Measurements from ENCODE around the gene MAN2B1. TPM values are rescaled to one million over a fixed set of nuclear protein-coding genes. Genes with fewer than 3 reads are reported as not detected.

Gene MAN2B1
- total and polyA plus RNA-seq, 9 donors = 17.8 to 63.7 (median 35.0) TPM

DNA sequence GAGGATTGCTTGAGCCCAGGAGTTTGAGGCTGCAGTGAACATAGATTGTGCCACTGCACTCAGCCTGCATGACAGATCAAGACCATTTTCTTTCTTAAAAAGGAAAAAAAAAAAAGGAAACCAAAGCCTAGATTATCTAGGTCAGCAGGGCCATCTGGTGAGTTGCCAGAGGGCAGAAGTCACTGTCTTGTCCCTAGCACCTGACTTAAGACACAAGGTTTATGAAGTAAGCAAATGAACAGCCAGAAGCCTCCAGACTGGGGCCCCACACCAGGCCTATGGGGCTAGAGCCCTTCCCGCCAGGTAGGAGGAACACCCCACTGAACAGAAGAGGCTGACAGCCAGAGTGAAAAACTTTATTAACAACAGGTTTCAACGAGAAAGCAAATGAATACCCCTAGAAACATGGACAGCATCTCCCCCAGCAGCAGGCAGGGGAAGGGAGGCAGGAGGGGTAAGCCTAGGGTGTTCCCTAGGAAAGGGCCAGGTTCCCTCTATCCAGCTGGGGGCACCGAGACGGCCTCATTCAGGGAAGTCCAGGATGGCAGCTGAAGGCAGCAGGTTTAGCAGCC, 1.3 kb upstream of the MAN2B1 start:
- TF ChIP-seq POLR2A (IDR thresholded peaks at IDR 0.05) (no peak), EP300 (IDR thresholded peaks at IDR 0.05) (no peak)
- TF ChIP-seq, protein P1, sequence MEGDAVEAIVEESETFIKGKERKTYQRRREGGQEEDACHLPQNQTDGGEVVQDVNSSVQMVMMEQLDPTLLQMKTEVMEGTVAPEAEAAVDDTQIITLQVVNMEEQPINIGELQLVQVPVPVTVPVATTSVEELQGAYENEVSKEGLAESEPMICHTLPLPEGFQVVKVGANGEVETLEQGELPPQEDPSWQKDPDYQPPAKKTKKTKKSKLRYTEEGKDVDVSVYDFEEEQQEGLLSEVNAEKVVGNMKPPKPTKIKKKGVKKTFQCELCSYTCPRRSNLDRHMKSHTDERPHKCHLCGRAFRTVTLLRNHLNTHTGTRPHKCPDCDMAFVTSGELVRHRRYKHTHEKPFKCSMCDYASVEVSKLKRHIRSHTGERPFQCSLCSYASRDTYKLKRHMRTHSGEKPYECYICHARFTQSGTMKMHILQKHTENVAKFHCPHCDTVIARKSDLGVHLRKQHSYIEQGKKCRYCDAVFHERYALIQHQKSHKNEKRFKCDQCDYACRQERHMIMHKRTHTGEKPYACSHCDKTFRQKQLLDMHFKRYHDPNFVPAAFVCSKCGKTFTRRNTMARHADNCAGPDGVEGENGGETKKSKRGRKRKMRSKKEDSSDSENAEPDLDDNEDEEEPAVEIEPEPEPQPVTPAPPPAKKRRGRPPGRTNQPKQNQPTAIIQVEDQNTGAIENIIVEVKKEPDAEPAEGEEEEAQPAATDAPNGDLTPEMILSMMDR (IDR thresholded peaks at IDR 0.05) = no peak
- H3K27me3 ChIP-seq = no peaks in the 10 kb centered on the region
- peaks cover 12% of the 10 kb centered on the region for H3K4me1 ChIP-seq (ENCODE audit: insufficient read depth)
- H3K9me3 ChIP-seq = no peaks in the 10 kb centered on the region
- intact Hi-C loops (cut with DNase I) = loop anchor here in 1 of 4 donors (10.0 kb wide), 1 partner anchor 103 kb away; no protein-coding TSS in a partner anchor
- no peaks in the 10 kb centered on the region for H3K36me3 ChIP-seq
- no peak overlapping the region for H3K4me3 ChIP-seq
- no peak for DNase-seq
- no peak overlapping the region for H3K27ac ChIP-seq
- 63 to 67% (median 64%) methylated on average over 4 of the region's 4 CpGs for WGBS, 3 donors

DNA sequence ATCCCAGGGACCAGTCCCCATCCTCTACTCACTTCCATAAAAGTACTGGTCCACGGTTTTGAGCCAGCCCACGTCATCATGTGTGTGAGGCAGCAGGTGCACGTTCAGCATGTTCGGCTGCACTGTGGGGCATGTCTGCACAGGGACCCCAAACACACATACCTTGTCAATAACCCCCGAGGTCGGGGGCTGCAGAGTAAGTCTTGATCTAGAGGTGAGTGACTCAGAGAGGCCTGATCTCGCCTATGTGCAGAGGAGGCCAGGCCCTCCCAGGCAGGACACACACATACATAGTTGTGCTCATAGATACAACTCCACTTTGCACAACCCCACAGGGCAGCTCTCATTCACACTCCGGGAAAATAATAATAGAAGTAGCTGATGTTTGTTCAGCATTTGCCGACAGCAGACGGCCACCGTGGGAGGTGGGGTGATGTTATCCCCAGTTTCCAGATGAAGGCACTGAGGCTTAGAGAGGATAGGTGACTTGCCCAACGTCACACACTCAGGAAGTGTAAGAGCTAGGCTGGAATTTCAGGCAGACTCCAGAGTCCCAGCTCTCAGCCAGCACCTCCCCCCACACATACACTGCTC, 774 bp downstream of the MAN2B1 start:
- no peak overlapping the region for H3K27ac ChIP-seq
- intact Hi-C loops (cut with DNase I) = loop anchor here in 1 of 4 donors (10.0 kb wide), 1 partner anchor 101 kb away; no protein-coding TSS in a partner anchor
- peaks cover 12% of the 10 kb centered on the region for H3K4me1 ChIP-seq (ENCODE audit: insufficient read depth)
- peak overlapping the region; percentile 84 for H3K4me3 ChIP-seq
- H3K27me3 ChIP-seq = no peaks in the 10 kb centered on the region
- TF ChIP-seq EP300 (IDR thresholded peaks at IDR 0.05) (no peak), POLR2A (IDR thresholded peaks at IDR 0.05) (no peak)
- TF ChIP-seq, protein P1 (IDR thresholded peaks at IDR 0.05) = no peak
- H3K36me3 ChIP-seq = no peaks in the 10 kb centered on the region
- H3K9me3 ChIP-seq = no peaks in the 10 kb centered on the region
- WGBS, 3 donors = 51 to 65% (median 52%) methylated on average over 12 of the region's 12 CpGs
- DNase-seq = no peak

DNA sequence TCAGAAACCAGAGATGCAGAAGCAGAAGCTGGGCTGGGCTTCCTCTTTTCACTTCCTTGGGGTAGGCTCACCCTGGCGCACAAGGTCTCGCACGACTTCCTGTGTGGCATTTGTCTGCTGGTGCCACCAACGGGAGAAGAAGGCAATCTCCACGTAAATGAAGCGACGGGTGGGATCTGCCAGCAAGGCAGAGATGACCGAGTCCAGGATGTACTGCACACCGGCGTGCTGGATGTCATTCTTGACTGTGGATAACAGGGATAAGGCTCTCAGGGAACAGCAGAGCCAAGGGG, 1.3 kb downstream of the MAN2B1 start:
- intact Hi-C loops (cut with DNase I) = loop anchor here in 1 of 4 donors (10.0 kb wide), 1 partner anchor 100 kb away; no protein-coding TSS in a partner anchor
- no peaks in the 10 kb centered on the region for H3K36me3 ChIP-seq
- H3K9me3 ChIP-seq = no peaks in the 10 kb centered on the region
- TF ChIP-seq POLR2A (IDR thresholded peaks at IDR 0.05) (no peak), EP300 (IDR thresholded peaks at IDR 0.05) (no peak)
- TF ChIP-seq, protein P1 (IDR thresholded peaks at IDR 0.05) = no peak
- H3K4me1 ChIP-seq (ENCODE audit: insufficient read depth) = peaks cover 8% of the 10 kb centered on the region
- no peak overlapping the region for H3K27ac ChIP-seq
- WGBS, 3 donors = 87 to 92% (median 89%) methylated on average over 10 of the region's 10 CpGs
- H3K27me3 ChIP-seq = no peaks in the 10 kb centered on the region
- H3K4me3 ChIP-seq = no peak overlapping the region
- DNase-seq = no peak

DNA sequence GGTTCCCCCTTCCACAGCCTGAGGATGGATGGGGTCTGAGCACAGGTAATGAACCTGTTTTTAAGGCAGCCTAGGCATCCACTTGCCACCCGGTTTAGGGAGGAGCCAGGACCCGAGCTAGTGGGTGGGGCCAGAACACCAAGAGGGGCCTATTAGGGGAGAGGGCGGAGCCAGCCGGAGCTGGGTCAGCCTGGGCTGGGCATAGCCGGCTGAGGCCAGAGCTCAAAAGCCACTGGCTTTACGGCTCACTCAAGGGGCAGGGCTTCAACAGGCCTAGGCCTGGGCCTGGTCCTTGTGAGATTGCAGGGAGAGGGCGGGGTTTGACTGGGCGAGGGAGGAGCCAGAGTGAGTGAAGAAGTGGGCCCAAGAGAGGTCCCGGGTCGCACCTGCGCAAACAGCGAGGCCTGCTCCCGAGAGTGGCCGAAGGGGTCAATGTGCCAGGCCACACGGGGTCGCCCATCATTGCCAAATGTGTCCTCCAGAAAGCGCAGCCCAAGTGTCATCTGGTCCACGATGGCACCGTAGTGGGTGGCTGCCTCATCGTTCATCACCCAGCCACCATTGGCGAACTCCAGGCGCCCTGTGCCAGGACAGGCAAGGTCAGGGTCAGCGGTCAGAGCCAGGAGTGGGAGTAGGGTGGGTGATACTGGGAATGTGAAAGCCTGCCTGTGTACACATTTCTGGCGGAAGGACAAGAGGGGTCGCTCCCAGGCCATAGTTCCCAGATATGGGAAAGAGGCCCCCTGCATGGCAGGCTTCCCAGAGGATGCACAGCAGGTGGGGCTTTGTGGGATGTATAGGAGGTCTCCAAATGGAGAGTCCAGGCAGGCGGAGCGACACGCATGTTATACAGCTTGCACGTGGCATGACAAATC, 1.9 kb downstream of the MAN2B1 start:
- WGBS, 3 donors = 75 to 80% (median 79%) methylated on average over 29 of the region's 29 CpGs

More for the DNA sequence above, 1.9 kb downstream of the MAN2B1 start:
- intact Hi-C loops (cut with DNase I) = loop anchor here in 1 of 4 donors (10.0 kb wide), 1 partner anchor 100 kb away; no protein-coding TSS in a partner anchor
- Histone ChIP-seq H3K36me3 (no peaks in the 10 kb centered on the region), H3K27me3 (no peaks in the 10 kb centered on the region), H3K27ac (no peak overlapping the region), H3K4me3 (no peak overlapping the region), H3K4me1 (ENCODE audit: insufficient read depth) (peaks cover 6% of the 10 kb centered on the region), H3K9me3 (no peaks in the 10 kb centered on the region)
- no peak for DNase-seq
- TF ChIP-seq POLR2A (IDR thresholded peaks at IDR 0.05) (no peak), EP300 (IDR thresholded peaks at IDR 0.05) (no peak)
- TF ChIP-seq, protein P1 (IDR thresholded peaks at IDR 0.05) = no peak
